Neuronal stem cell (in vitro differentiated cells): ENCODE measurements around the gene PAM.

Experiments
- DNase-seq: peaks from one replicate; pipeline ENCODE4 v3.0.0-alpha.2; 2013; ENCODE audit warnings: low spot score
- H2AFZ ChIP-seq: one replicate; pipeline ENCODE4 v1.6.1; 2013; ENCODE audit warnings: mild to moderate bottlenecking, low read length, inconsistent platforms
- H2AK5ac ChIP-seq: 2 replicates; pipeline ENCODE4 v1.6.1; 2013; ENCODE audit warnings: low read depth, mild to moderate bottlenecking, inconsistent platforms, low read length, moderate library complexity, mixed read lengths
- H2BK120ac ChIP-seq: 2 replicates; pipeline ENCODE4 v1.6.1; 2013; ENCODE audit warnings: low read depth, mild to moderate bottlenecking, inconsistent platforms, low read length, moderate library complexity, mixed read lengths
- H2BK12ac ChIP-seq: one replicate; pipeline ENCODE4 v1.6.1; 2013; ENCODE audit warnings: low read length, inconsistent platforms
- H2BK15ac ChIP-seq: 2 replicates; pipeline ENCODE4 v1.6.1; 2013; ENCODE audit warnings: mild to moderate bottlenecking, low read length, inconsistent platforms, mixed read lengths
- H2BK5ac ChIP-seq: one replicate; pipeline ENCODE4 v1.6.1; 2013; ENCODE audit warnings: inconsistent platforms, mild to moderate bottlenecking, low read length, moderate library complexity
- H3K14ac ChIP-seq: one replicate; pipeline ENCODE4 v1.6.1; 2013; ENCODE audit warnings: low read length, inconsistent platforms
- H3K18ac ChIP-seq: 2 replicates; pipeline ENCODE4 v1.6.1; 2013; ENCODE audit warnings: low read length, inconsistent platforms
- H3K23ac ChIP-seq: 2 replicates; pipeline ENCODE4 v1.6.1; 2013; ENCODE audit warnings: low read depth, mild to moderate bottlenecking, mixed read lengths, low read length, inconsistent platforms; ENCODE audit not compliant: poor library complexity
- H3K27ac ChIP-seq: replicated peaks from 3 replicates; pipeline ENCODE4 v1.5.1; 2013; ENCODE audit warnings: low read length, inconsistent platforms
- H3K27me3 ChIP-seq, 3 experiments: 2 replicates each; pipeline ENCODE4 v1.6.1; 2013; ENCODE audit warnings: low read length in 3 of 3, mild to moderate bottlenecking in 2 of 3, inconsistent platforms in 1 of 3, low read depth in 1 of 3, mixed read lengths in 1 of 3, moderate library complexity in 1 of 3; ENCODE audit not compliant: control insufficient read depth in 3 of 3, insufficient read depth in 3 of 3
- H3K36me3 ChIP-seq, 2 donors: replicated peaks in 1 of 2; 2 replicates each; pipeline ENCODE4 v1.6.1; 2013; ENCODE audit warnings: low read length in 2 of 2; ENCODE audit not compliant: control insufficient read depth in 2 of 2, insufficient read depth in 2 of 2
- H3K4ac ChIP-seq: 2 replicates; pipeline ENCODE4 v1.6.1; 2013; ENCODE audit warnings: inconsistent platforms, mild to moderate bottlenecking, low read length, moderate library complexity
- H3K4me1 ChIP-seq, 2 donors: 1 replicate in 1 of 2; 2 replicates in 1 of 2; pipeline ENCODE4 v1.6.1; 2013; ENCODE audit warnings: low read length in 2 of 2, low read depth in 1 of 2; ENCODE audit not compliant: control insufficient read depth in 2 of 2, insufficient read depth in 1 of 2
- H3K4me2 ChIP-seq: one replicate; pipeline ENCODE4 v1.6.1; 2013; ENCODE audit warnings: mild to moderate bottlenecking, low read length, inconsistent platforms; ENCODE audit not compliant: insufficient read depth, poor library complexity, severe bottlenecking
- H3K4me3 ChIP-seq, 2 donors: 2 replicates each; pipeline ENCODE4 v1.5.1; 2013; ENCODE audit warnings: low read length in 2 of 2, mild to moderate bottlenecking in 2 of 2, inconsistent platforms in 1 of 2, moderate library complexity in 1 of 2
- H3K79me1 ChIP-seq: one replicate; pipeline ENCODE4 v1.6.1; 2013; ENCODE audit warnings: low read depth, mild to moderate bottlenecking, inconsistent platforms, low read length, moderate library complexity
- H3K9ac ChIP-seq: one replicate; pipeline ENCODE4 v1.6.1; 2013; ENCODE audit warnings: mild to moderate bottlenecking, low read depth, low read length, inconsistent platforms; ENCODE audit not compliant: poor library complexity
- H3K9me3 ChIP-seq, 2 donors: replicated peaks in 1 of 2; 2 replicates each; pipeline versions ENCODE3 to v1.6.1; 2013; ENCODE audit warnings: low read length in 2 of 2, mild to moderate bottlenecking in 2 of 2, inconsistent platforms in 1 of 2, low read depth in 1 of 2, mixed read lengths in 1 of 2, moderate library complexity in 1 of 2; ENCODE audit not compliant: control insufficient read depth in 2 of 2, insufficient read depth in 1 of 2
- H4K8ac ChIP-seq: one replicate; pipeline ENCODE4 v1.6.1; 2013; ENCODE audit warnings: low read depth, mild to moderate bottlenecking, inconsistent platforms, low read length, moderate library complexity
- H4K91ac ChIP-seq: one replicate; pipeline ENCODE4 v1.6.1; 2013; ENCODE audit warnings: low read length, low read depth, mild to moderate bottlenecking, inconsistent platforms; ENCODE audit not compliant: poor library complexity
- WGBS, 2 donors: extraction: QIAGEN DNeasy Blood & Tissue Kit; methylation state at CpG; one replicate each; pipeline ENCODE4 v1.1.7; 2013; ENCODE audit warnings: missing lambda C conversion rate in 2 of 2, mixed read lengths in 1 of 2; ENCODE audit not compliant: insufficient read length in 2 of 2, insufficient replicate concordance in 1 of 2; ENCODE audit errors: extremely low coverage in 2 of 2; 5-methylcytosine and 5-hydroxymethylcytosine counted together

PAM gene

DNA sequence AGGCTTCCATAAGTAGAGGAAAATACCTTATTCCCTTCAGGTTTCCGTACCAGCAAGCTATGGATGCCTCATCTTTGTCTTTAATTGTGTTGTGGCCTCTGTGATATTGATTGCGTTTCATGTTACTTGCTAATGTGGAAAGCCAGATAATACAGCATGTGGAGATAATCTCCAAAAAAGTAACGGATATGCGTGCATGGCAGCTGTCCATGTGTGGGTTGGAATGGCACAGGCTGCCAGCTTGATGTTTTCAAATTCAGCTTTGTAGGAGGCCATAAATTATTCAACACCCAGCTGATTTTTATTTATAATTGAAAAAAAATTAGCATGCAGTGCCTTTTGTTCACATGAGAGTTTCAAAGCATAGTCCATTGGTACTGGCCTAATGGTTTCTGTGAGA lies 219.9 kb downstream of the PAM start:
- H3K4ac ChIP-seq = no peak overlapping the region
- no peak overlapping the region for H2BK120ac ChIP-seq
- H3K4me2 ChIP-seq = no peak overlapping the region
- no peak overlapping the region for H4K8ac ChIP-seq
- H3K4me1 ChIP-seq = peaks cover 0 to 9% of the 10 kb centered on the region in 2 donors
- H2BK15ac ChIP-seq = no peak overlapping the region
- H3K79me1 ChIP-seq = no peaks in the 10 kb centered on the region
- no peak overlapping the region for H2BK12ac ChIP-seq
- H3K27me3 ChIP-seq = no peaks in the 10 kb centered on the region
- H2AFZ ChIP-seq = no peak overlapping the region
- H3K4me3 ChIP-seq = no peak overlapping the region
- H3K18ac ChIP-seq = no peak overlapping the region
- no peak overlapping the region for H4K91ac ChIP-seq
- no peak overlapping the region for H3K23ac ChIP-seq
- H2AK5ac ChIP-seq = no peak overlapping the region
- H3K9ac ChIP-seq = no peak overlapping the region
- DNase-seq = no peak
- no peak overlapping the region for H3K14ac ChIP-seq
- no peaks in the 10 kb centered on the region for H3K9me3 ChIP-seq
- H3K36me3 ChIP-seq = peaks cover 2 to 23% of the 10 kb centered on the region in 2 donors
- H3K27ac ChIP-seq = no peak overlapping the region
- no CpG with 5 or more reads among the region's 4 CpGs for WGBS, 2 donors
- no peak overlapping the region for H2BK5ac ChIP-seq

DNA sequence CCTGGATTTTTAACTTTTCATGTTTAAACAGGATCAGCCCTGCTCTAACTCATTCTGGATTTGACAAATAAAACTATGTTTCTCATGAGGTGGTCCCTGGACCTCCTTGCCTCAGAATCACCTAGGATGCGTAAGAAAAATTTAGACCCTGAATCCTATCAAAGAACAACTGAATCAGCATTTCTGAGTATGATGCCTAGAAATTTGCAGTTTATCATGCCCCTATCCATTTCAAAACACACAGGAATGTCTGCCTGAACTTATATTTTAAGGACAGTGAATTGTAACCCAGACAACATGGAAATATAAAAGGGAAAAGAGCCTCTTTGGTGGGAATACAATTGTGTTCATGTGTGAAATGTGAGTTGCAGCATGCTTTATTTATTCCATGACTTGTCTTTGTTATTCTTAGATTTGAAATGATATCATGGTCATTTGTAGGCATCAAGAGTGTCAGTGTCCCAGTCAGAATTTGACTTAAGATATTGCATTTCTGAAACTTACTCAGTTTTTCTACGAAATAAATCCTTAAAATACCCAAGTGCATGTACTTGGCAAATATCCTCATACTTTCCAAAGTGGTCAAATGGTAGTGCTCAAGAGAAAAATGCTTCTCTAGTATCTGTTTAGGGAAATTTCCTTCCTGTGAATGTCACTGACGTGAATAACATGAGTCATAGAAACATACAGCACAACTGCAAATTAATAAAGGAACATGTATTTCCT lies 220.5 kb downstream of the PAM start:
- Histone ChIP-seq H3K14ac (no peak overlapping the region), H3K23ac (no peak overlapping the region), H3K79me1 (no peaks in the 10 kb centered on the region), H3K27me3 (no peaks in the 10 kb centered on the region), H3K4me1 (peaks cover 0 to 9% of the 10 kb centered on the region in 2 donors), H3K36me3 (peaks cover 2 to 23% of the 10 kb centered on the region in 2 donors), H4K91ac (no peak overlapping the region), H2BK5ac (no peak overlapping the region), H2BK120ac (no peak overlapping the region), H3K9ac (no peak overlapping the region), H3K9me3 (no peaks in the 10 kb centered on the region), H3K18ac (no peak overlapping the region), H3K4me2 (no peak overlapping the region), H3K4ac (no peak overlapping the region), H4K8ac (no peak overlapping the region), H2AFZ (no peak overlapping the region), H2AK5ac (no peak overlapping the region), H2BK12ac (no peak overlapping the region), H3K27ac (no peak overlapping the region), H2BK15ac (no peak overlapping the region), H3K4me3 (no peak overlapping the region)
- no peak for DNase-seq
- WGBS, 2 donors = no CpG with 5 or more reads among the region's 3 CpGs

DNA sequence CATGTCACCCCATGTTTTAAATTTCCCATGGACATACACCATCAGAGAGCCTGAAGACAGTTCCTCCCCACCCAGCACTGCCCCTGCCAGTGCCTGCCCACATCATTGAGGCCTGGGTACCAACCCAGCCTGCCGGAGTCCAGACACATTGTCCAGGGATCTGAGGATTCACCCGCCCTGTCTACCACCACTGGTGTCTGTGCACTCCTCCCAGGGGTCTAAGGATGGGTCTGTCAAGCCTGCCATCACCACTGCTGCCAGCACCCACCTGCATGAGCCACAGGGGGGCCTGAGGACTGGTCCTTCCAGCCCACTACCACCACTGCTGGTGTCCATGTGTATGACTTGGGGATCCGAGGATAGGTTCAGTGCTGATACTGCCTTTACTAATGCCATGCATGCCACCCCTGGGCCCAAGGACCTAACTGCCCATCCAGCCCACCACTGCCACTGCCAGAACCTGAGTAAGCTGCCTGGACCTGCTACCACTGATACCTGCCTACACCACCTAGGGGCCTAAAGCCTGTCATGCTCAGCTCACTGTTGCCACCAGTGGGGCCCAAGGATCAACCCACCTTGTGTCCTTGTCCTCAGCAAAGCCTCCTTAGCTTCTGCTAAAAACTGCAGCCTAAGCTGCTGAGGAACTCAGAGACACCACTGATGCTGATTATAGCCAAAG lies 227.0 kb downstream of the PAM start:
- no peak overlapping the region for H3K14ac ChIP-seq
- H3K27me3 ChIP-seq = no peaks in the 10 kb centered on the region
- H3K4ac ChIP-seq = no peak overlapping the region
- H2BK5ac ChIP-seq = no peak overlapping the region
- no peak overlapping the region for H2BK15ac ChIP-seq
- H3K4me2 ChIP-seq = no peak overlapping the region
- H2AK5ac ChIP-seq = no peak overlapping the region
- H3K18ac ChIP-seq = no peak overlapping the region
- peaks cover 4 to 22% of the 10 kb centered on the region in 2 donors for H3K36me3 ChIP-seq
- H3K4me1 ChIP-seq = no peaks in the 10 kb centered on the region
- no CpG with 5 or more reads among the region's 3 CpGs for WGBS, 2 donors
- DNase-seq = no peak
- H3K79me1 ChIP-seq = no peaks in the 10 kb centered on the region
- H2BK120ac ChIP-seq = no peak overlapping the region
- H2BK12ac ChIP-seq = no peak overlapping the region
- H4K8ac ChIP-seq = no peak overlapping the region
- H3K23ac ChIP-seq = no peak overlapping the region
- H3K9me3 ChIP-seq = peaks cover 7 to 27% of the 10 kb centered on the region in 2 donors
- H2AFZ ChIP-seq = no peak overlapping the region
- no peak overlapping the region for H3K27ac ChIP-seq
- no peak overlapping the region for H3K4me3 ChIP-seq
- H4K91ac ChIP-seq = no peak overlapping the region
- H3K9ac ChIP-seq = peak overlapping the region; percentile 7

GRCh38 chr5:102986074-102986473 lies 231.0 kb downstream of the PAM start:
- Histone ChIP-seq H3K4me2 (no peak overlapping the region), H3K27ac (no peak overlapping the region), H3K14ac (no peak overlapping the region), H3K9ac (no peak overlapping the region), H3K23ac (no peak overlapping the region), H3K27me3 (no peaks in the 10 kb centered on the region), H3K4me1 (no peaks in the 10 kb centered on the region), H2BK15ac (no peak overlapping the region), H3K9me3 (peaks cover 7 to 27% of the 10 kb centered on the region in 2 donors), H3K4ac (no peak overlapping the region), H3K79me1 (no peaks in the 10 kb centered on the region), H2AK5ac (no peak overlapping the region), H3K4me3 (no peak overlapping the region), H4K8ac (no peak overlapping the region), H2BK12ac (no peak overlapping the region), H2AFZ (no peak overlapping the region), H3K36me3 (peaks cover 4 to 14% of the 10 kb centered on the region in 2 donors), H2BK120ac (no peak overlapping the region), H3K18ac (no peak overlapping the region), H2BK5ac (no peak overlapping the region), H4K91ac (no peak overlapping the region)
- no CpG with 5 or more reads among the region's 3 CpGs for WGBS, 2 donors
- no peak for DNase-seq
